DMS79 treated with DMSO at 0.1 percent for 48 hours (cell line): ENCODE measurements around the gene THSD4.
"Not testable (repeated sequence)": the region's sequence is repeated elsewhere in the genome, so short reads cannot be mapped to it uniquely, and the experiment has no call there.

Experiments used
- DNase-seq: peaks from one replicate; lab custom pipeline; 2025; lab: John Stamatoyannopoulos, UW

Gene THSD4

GRCh38 chr15:71124937-71125790 lies 9.9 kb downstream of the THSD4 start:
- DNase-seq, result no peak

GRCh38 chr15:71125831-71126450 lies 10.7 kb downstream of the THSD4 start:
- no peak for DNase-seq

DNA sequence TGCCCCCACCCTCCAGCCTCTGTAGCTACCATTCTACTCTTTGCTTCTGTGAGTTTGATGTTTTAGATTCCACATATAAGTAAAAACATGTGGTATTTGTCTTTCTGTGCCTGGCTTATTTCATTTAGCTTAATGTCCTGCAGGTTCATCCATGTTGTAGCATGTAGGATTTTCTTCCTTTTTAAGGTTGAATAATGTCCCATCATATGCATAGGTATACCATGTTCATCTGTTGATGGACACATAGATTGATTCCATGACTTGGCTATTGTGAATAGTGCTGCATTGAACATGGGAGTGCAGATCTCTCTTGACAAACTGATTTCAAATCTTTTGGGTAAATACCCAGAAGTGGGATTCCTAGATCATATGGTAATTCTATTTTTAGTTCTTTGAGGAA lies 11.8 kb downstream of the THSD4 start:
- no peak for DNase-seq

- not testable (repeated sequence) for DNase-seq
Measured at GRCh38 chr15:71128159-71128558, 12.9 kb downstream of the THSD4 start.

GRCh38 chr15:71128939-71129562 lies 13.8 kb downstream of the THSD4 start:
- no peak for DNase-seq

- no peak for DNase-seq
Measured at GRCh38 chr15:71129669-71130068, 14.4 kb downstream of the THSD4 start.

DNA sequence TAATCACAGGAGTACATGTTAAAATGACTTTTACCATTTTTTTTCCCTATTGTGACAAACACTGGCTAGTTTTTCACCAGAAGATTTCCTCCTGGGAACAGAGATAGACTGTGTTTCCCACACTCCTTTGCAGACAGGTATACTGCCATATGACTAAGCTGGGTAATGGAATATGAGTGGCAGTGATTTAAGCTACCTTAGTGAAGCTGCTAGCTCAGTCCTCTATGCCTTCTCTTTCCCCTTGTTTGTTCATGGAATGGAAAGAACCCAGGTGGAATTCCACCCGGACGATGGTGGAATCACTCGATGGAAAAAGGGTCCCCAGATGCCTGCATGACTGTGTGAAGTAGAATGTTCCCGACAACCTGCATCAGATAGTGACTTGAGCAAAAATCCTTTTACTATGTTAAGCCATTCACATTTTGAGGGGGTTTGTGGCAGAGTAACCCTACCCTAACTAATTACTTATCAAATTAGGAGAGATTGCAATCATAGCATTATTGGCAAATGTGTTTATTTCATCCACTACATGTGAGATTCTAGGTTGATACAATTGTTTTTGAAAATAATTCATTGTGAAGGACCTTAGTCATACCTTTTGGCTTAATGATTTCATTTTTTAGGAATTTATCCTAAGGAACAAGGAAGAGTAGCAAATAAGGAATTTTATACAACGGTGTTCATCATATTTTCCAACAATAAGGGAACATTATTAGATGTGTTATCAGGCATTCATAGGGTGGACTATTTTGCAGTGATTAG lies 16.5 kb downstream of the THSD4 start:
- no peak for DNase-seq

- DNase-seq, result no peak
Measured at GRCh38 chr15:71133747-71134472, 18.6 kb downstream of the THSD4 start.

DNA sequence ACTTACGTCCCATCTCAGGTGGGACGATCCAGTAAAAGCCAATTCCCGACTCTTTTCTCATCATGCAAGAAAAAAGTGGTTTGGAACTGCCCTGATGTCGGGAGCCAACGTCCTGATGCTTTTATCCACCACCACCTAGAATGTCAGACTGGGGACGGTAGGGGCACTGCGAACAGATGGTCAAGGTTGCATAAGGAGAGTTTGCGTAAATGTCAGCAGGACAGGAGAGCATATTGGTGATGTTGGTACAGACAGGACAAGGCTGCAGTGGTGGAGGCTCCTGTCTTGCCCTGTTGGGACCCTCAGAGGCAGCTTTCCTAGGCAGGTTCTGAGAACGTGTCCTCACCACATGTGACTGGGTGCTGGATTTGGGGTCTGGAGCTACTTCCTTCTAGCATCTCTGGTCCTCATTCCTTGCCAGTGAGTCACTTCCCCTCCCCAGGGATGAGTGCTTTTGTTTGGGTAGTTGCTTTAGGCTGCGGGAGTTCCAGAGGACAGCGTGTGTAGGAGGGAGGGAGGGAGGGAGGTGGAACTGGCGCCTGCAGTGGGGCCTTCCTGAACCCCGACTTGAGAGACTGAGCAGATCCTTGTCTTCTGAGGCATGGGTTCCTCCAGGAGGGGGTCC lies 21.0 kb downstream of the THSD4 start:
- no peak for DNase-seq

DNA sequence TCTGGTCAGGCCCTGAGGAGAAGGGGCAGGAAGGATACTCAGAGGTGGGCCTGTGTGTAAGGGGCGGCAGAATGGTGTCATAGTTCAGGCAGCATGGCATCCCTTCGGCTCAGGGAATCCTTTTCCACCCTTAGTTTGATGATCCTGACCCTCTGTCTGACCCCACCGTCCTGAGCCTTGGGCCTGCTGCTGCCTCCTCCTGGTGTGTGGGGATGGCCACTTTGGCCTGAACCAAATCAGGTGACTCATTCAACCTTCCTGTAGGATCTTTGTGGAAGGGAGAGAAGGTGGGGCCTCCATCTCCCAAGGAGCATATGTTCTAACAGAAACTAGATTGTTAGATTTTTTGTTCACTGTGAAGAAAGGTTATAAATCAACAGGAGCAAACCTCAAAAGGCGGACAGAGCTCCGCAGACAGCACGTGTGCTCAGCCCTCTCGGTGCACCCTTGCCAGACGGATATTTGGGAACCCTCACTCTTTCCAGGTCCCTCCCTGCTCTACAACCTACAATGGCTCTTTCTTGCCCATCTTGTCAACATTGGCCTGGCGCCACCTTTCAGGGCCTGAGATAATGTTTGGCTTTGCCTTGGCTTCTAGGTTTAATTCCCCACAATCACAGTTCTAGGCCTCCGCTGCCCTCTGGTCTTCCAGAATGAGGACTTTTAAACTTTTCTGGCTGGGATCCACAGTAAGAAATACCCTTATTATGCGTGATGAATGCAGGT lies 21.7 kb downstream of the THSD4 start:
- DNase-seq, result no peak

- no peak for DNase-seq
Measured at GRCh38 chr15:71138473-71138872, 23.2 kb downstream of the THSD4 start.

- no peak for DNase-seq
Measured at GRCh38 chr15:71139241-71139640, 24.0 kb downstream of the THSD4 start.

DNA sequence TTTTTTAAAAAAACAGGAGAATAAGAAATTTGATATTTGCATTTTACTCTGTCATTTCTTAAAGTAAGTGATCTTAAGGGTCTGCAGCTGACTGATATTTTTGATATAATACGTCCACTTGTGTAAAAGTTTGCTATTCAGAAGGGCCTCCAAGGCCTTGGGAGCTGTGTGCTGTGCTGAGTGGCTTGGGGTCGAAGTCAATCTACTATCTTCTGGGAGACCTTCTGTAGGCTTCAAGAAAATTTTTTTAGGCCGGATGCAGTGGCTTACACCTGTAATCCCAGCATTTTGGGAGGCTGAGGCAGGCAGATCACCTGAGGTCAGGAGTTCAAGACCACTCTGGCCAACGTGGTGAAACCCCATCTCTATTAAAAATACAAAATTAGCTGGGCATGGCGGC lies 26.3 kb downstream of the THSD4 start:
- no peak for DNase-seq

DNA sequence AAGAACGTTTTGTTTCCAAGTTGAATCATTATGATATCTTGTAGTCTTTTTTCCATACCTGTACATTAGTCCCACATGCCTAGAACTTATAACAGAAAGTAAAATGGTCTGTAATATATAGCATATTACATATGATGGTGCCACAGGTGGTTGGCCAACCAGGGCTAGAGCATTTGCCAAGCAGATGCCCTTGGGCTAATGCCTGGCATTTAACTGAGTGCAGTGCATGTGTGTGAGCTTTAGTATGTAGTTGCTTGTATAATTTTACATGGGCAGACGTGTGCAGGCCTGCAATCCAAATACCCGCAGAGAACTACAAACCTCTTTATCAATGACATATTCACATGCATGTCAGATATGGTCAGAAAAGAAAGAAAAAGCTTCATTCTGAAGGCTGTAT lies 27.5 kb downstream of the THSD4 start:
- no peak for DNase-seq

- DNase-seq, result no peak
Measured at GRCh38 chr15:71143373-71144310, 28.4 kb downstream of the THSD4 start.

DNA sequence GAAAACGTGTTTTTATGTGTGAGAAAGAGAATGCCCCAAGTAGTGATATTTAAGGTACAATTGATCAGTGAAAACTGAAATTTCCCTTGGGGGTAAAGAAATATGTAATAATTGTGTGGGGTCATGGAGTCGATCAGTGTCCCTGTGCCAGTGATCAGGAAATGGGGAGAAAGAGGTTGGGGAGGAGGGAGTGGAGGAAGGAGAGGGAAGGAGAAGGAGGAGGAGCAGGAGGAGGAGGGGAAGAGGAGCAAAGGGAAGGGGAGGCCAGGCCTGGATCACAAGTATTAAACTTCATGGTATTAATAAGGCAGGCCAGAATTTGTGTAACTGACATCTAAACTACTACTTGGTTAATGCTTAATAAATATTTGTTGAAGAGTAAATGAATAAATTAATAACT lies 30.4 kb downstream of the THSD4 start:
- DNase-seq, result no peak

GRCh38 chr15:71146580-71146982 lies 31.3 kb downstream of the THSD4 start:
- DNase-seq, result no peak

- no peak for DNase-seq
Measured at GRCh38 chr15:71148048-71148447, 32.8 kb downstream of the THSD4 start.
